HG02759 (cell line): ENCODE results near the gene SAPCD1.
"Not testable (repeated sequence)": the region's sequence is repeated elsewhere in the genome, so short reads cannot be mapped to it uniquely, and the experiment has no call there.

Experiments
- ATAC-seq: cut with Tn5 transposase; IDR thresholded peaks from one replicate; pipeline ENCODE4 v1.9.1; 2021; ENCODE audit warnings: mild to moderate bottlenecking, moderate library complexity; ENCODE audit not compliant: unreplicated experiment

Gene SAPCD1

GRCh38 chr6:31776485-31776988, 14.1 kb downstream of the SAPCD1 start:
- no peak for ATAC-seq

- peak; percentile 79 for ATAC-seq
Observed at GRCh38 chr6:31776989-31777666, 14.7 kb downstream of the SAPCD1 start, which contains the start of gene VWA7. TSS of gene VWA7 (minus strand) at chr6:31777328. CDS start at chr6:31776779, 549 bp downstream.

- no peak for ATAC-seq
Observed at GRCh38 chr6:31777667-31778050, 15.2 kb downstream of the SAPCD1 start.

- no peak for ATAC-seq
Observed at GRCh38 chr6:31778193-31778592, 15.7 kb downstream of the SAPCD1 start.

- ATAC-seq: no peak
Observed at GRCh38 chr6:31778999-31779885, 16.8 kb downstream of the SAPCD1 start.

GRCh38 chr6:31779908-31780307, 17.5 kb downstream of the SAPCD1 start:
- ATAC-seq: no peak

- no peak for ATAC-seq
Observed at GRCh38 chr6:31780507-31781243, 18.2 kb downstream of the SAPCD1 start.

- ATAC-seq: no peak
Observed at GRCh38 chr6:31781244-31782125, 19.0 kb downstream of the SAPCD1 start.

GRCh38 chr6:31782126-31782855, 19.8 kb downstream of the SAPCD1 start:
- ATAC-seq: no peak

GRCh38 chr6:31784098-31784925, 21.9 kb downstream of the SAPCD1 start:
- no peak for ATAC-seq

GRCh38 chr6:31785475-31785874, 23.0 kb downstream of the SAPCD1 start:
- ATAC-seq: no peak

GRCh38 chr6:31791324-31792089, 29.1 kb downstream of the SAPCD1 start:
- ATAC-seq: no peak

GRCh38 chr6:31792090-31792374, 29.6 kb downstream of the SAPCD1 start:
- ATAC-seq: no peak

- ATAC-seq: no peak
Observed at GRCh38 chr6:31792761-31793171, 30.3 kb downstream of the SAPCD1 start.

GRCh38 chr6:31793927-31794245, 31.4 kb downstream of the SAPCD1 start:
- not testable (repeated sequence) for ATAC-seq

- no peak for ATAC-seq
Observed at GRCh38 chr6:31794294-31794865, 31.9 kb downstream of the SAPCD1 start.

GRCh38 chr6:31794866-31795615, 32.6 kb downstream of the SAPCD1 start:
- peak; percentile 5 for ATAC-seq
